Measurements from ENCODE around the gene DDX41.

DNA sequence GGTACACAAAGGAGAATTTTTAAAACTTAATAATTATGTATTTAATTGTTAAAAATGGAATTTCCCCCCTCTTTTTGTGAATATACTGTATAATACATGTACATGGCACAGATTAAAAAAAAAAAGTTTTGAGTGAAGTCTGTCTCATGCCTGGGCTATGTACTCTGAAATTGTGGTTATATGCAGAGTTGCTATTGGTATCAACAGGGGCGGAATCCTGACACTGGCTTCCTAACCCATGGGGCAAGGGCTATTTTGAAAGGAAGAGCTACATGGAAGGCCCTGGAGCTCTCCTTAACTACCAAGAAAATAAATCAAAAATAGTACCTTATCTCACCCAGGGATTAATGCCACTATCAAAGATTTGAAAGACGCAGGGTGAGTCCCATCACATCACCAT, 38.5 kb upstream of the DDX41 start:
- TF ChIP-seq CTCF (IDR thresholded peaks at IDR 0.05; ENCODE audit: low read length), result no peak
- TF ChIP-seq EZH2phosphoT487 (IDR thresholded peaks at IDR 0.05; ENCODE audit: low read length), result no peak
- no peak for TF ChIP-seq EZH2 (optimal IDR thresholded peaks at IDR 0.05; ENCODE audit: low read depth, low read length)

All from MM.1S (cell line).